NCI-H2081 treated with DMSO at 0.1 percent for 48 hours (cell line): ENCODE results near the gene PHF1.

ENCODE experiments used
- DNase-seq: peaks from one replicate; lab custom pipeline; 2025; lab: John Stamatoyannopoulos, UW

The PHF1 gene

GRCh38 chr6:33431880-33432541, 21.2 kb downstream of the PHF1 start:
- DNase-seq: no peak

GRCh38 chr6:33432546-33432945, 21.7 kb downstream of the PHF1 start:
- no peak for DNase-seq

DNA sequence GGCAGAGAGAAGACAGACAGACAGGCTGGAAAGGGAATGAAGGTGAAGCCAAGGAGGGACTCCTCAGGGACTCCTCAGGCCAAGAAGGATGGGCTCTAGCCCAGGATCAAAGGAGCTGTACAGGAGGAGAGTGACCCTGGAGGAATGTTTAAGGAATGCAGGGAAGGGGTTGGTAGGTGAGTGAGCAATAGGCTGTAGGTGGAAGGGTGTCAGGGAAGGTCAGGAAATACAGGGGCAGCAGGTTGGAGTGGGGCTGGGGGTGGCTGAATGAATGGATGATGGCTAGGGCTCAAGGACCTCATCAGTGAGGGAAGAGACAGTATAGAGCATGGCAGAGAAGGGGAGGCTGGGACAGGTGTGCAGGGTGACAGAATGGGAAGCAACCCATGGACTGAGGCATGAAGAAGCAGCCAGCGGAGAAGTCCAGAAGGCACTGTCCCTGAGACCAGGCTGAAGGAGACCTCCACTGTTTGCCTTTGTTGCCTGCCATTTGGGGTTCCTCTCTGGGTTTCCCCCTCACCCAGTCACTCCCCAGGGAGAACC, 22.3 kb downstream of the PHF1 start:
- no peak for DNase-seq

DNA sequence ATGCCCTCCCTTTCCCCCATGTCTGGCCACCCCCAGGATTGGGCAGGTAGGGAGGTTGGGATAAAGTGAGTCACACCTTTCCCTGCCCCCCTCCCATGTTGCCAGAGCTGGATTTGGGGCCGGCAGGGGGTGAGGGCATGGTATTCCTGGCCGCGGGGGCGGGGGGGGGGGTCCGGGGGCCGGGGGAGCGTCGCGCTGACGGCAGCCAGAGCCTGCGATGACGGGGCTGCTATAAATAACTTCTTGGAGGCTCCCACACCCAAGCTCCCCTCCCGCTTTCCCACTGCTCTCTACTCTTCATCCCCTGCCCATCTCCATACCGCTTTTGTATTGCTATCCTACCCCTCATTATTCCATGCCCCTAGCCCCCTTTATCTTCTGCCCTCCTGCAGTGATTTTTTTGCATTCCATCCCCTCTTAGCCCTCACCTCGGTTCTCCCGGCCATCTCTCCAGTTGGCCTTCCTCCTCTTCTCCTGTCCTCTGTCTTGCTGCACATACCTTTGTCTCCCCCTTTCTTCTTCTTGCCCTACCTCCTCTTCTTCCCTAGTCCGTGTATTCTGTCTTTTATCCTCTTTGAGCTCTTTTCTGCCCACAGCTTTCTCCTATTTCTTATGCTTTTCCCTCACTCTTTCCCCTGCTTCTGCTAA, 22.9 kb downstream of the PHF1 start:
- no peak for DNase-seq

DNA sequence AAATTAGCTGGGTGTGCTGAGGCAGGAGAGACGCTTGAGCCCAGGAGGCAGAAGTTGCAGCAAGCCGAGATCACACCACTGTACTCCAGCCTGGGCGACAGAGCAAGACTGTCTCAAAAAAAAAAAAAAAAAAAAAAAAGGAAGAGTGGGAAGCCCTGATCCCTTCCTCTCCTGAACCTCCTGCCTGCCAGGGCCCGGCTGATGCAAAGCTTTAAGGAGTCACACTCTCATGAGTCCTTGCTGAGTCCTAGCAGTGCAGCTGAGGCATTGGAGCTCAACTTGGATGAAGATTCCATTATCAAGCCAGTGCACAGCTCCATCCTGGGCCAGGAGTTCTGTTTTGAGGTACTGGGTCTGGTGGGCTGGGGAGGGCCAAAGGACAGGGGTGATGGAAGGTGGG, 24.1 kb downstream of the PHF1 start:
- no peak for DNase-seq

- no peak for DNase-seq
Observed at GRCh38 chr6:33437666-33438065, 26.9 kb downstream of the PHF1 start.

DNA sequence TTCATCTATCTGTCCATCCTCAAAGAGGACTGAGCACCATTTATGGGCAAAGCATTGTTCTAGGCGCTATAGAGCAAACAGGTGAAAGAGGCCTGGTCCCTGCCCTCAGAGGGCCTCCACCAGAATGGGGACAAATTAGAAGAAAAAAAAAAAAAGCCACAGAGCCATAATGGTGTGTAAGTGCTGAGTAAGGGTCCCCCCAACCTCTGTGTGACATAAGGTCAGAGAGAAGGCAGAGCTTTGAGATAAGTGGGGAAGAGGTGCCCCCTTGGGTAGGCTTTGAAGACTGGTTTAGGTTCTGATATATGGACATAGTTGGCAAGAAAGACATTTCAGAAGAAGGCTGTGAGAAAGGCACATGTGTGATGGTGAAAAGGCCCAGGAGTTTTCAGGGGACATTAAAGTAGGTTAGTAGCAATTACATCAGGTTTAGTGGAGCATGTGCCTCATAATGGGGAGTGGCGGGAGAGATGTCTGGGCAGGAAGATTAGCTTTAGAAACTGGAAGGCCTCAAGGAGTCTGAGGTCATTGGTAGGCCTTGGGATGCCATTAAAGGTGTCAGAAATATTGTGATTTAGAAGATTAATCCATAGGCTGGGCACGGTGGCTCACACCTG, 28.3 kb downstream of the PHF1 start:
- no peak for DNase-seq

DNA sequence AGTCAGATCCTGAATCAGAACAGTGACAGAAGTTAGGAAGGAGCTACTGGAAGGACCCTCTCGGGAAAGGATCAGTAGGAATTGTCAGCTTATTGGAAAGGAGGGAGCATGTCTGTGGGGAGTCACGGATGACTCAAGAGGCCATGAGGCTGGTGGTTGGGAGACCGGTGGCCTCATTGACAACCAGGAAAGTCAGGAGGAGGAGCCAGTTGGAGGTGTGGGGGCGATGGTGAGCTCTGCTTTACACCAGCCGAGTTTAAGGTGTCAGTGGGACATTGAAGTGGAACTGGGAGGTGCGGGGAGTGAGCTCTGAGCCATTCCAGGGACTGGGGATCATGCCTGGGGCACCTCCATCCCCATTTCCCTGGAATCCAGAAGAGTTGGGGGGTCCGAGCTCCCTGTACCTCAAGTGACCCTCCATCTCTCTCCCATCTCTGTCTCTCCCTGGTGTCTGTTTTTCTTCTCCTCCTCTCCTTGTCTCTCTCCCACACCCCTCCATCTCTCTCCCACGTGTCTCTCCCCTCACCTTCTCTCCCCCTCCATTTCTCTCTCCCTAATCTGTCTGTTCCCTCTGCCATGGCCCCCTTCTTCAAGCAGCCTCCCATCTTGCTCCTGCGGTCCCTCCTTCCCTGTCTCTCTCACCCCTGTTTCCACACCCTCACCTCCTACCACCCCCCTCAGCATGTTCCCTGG, 29.3 kb downstream of the PHF1 start:
- no peak for DNase-seq

DNA sequence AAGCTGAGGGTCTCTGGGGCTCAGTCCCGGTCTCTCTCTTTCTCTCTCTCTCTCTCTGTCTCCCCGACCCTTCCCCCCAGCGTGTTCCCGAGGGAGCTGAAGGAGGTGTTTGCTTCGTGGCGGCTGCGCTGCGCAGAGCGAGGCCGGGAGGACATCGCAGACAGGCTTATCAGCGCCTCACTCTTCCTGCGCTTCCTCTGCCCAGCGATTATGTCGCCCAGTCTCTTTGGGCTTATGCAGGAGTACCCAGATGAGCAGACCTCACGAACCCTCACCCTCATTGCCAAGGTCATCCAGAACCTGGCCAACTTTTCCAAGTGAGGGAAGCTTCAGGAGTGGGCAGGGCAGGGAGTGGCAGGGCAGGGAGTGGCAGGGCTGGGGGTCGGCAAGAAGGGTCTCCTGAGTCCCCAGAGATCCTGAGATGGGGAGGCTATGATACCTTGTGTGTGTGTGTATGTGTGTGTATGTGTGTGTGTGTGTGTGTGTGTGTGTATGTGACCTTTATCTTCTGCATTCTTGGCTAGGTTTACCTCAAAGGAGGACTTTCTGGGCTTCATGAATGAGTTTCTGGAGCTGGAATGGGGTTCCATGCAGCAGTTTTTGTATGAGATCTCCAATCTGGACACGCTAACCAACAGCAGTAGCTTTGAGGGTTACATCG, 30.0 kb downstream of the PHF1 start:
- DNase-seq: no peak

DNA sequence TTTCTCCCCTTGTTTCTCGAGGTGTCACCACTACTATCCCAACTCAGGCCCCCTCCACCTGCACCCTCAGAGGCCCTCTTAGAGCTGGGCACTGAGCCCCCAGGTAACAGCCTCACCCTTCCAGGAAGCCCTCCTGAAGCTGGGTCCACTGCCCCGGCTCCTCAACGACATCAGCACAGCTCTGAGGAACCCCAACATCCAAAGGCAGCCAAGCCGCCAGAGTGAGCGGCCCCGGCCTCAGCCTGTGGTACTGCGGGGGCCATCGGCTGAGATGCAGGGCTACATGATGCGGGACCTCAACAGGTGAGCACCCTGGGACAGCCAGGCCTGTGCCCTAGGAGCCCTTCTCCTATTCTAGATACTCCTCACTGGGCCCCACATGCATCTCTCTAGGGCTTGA, 30.6 kb downstream of the PHF1 start:
- no peak for DNase-seq

DNA sequence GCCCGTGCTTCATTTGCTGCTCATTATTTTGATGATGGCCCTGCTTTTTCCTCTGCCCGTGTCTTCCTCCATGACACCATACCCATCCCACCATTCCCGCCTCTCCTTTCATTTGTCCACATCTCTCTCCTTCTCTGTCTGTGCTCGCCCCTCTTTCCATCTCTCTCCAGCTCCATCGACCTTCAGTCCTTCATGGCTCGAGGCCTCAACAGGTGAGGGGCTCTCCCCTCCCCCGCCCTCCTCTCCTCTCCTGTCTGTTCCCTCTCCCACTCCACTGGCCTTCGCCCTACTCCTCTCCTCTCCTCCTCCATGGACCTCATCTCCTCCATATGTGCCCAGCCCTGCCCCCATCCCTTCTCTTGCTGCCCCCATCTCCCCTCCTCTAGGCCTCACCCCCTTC, 31.5 kb downstream of the PHF1 start:
- DNase-seq: no peak

- DNase-seq: no peak
Observed at GRCh38 chr6:33443025-33443424, 32.2 kb downstream of the PHF1 start.

DNA sequence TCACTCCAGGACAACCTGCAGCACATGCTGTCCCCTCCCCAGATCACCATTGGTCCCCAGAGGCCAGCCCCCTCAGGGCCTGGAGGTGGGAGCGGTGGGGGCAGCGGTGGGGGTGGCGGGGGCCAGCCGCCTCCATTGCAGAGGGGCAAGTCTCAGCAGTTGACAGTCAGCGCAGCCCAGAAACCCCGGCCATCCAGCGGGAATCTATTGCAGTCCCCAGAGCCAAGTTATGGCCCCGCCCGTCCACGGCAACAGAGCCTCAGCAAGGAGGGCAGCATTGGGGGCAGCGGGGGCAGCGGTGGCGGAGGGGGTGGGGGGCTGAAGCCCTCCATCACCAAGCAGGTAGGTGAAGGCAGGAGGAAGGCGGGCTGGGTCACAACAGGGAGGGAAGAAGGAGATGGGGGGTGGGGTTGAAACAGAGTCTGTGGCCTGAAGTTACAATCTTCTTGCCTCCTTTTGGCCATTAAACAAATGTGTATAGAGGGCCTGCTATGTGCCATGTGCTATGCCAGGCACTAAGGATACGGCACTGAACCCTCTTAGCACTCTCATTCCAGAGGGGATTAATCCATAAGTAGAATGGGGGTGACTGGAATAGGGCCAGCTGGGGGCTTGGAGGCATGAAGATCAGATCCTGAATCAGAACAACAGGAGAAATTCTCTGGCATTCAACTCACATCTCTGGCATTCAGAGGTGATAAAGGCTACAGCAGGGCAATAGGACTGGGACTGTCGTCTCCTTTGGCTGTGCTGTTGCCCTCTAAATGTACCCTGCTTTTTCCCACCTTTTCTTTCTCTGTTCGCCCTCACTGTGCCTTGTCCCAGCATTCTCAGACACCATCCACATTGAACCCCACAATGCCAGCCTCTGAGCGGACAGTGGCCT, 33.0 kb downstream of the PHF1 start:
- DNase-seq: no peak

DNA sequence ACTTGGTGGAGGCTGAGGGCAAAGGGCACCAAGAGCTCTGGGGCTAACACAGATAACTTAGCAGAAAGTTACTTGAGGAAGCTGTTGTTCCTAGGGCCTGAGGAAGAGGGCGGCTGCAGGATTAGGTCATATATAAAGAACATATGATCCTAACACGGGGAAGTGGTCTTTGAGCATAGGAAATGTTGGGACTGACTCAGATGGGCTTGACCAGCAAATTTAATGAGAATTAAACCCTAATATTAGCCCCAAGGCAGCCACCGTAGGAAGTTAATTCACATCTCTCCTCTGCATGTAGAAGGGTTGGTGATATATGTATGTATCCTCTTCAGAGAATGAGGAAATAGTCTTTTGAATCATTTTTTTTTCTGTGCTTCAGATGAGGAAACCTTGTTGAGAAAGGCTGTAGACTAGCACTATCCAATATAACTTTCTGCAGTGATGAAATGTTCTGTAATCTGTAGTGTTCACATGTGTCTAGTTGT, 34.3 kb downstream of the PHF1 start:
- DNase-seq: no peak

DNA sequence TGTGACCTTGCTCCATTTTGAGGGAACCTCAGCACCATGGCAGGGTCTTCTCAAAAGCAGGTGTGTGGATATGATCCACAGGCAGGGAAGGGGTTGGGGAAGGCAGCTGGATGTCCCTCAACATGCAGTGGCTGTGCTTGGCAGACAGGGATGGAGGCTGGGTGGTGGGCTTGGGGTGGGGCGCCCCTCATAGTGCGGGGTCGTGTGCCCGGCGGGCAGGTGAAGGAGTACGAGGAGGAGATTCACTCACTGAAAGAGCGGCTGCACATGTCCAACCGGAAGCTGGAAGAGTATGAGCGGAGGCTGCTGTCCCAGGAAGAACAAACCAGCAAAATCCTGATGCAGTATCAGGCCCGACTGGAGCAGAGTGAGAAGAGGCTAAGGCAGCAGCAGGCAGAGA, 35.5 kb downstream of the PHF1 start:
- no peak for DNase-seq

DNA sequence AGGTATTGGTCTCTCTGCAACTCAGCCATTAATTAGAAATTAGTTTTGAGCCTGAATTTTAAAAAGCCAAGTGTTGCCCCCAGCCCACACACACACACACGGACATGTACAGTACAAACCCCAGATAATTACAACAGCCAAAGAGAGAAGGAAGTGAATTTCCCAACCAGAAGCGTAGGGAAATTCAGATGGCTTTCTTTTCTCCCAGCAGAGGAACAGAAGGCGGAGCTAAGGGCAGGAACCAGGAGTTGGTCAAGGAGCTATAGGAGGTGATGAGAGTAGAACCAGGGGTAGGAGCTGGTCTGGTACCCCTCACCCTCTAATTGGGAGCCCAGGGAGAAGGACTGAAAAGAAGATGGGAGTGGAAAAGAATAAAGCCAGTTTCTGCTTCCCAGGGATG, 39.6 kb downstream of the PHF1 start:
- DNase-seq: no peak

- DNase-seq: no peak
Observed at GRCh38 chr6:33451606-33452005, 40.8 kb downstream of the PHF1 start.

DNA sequence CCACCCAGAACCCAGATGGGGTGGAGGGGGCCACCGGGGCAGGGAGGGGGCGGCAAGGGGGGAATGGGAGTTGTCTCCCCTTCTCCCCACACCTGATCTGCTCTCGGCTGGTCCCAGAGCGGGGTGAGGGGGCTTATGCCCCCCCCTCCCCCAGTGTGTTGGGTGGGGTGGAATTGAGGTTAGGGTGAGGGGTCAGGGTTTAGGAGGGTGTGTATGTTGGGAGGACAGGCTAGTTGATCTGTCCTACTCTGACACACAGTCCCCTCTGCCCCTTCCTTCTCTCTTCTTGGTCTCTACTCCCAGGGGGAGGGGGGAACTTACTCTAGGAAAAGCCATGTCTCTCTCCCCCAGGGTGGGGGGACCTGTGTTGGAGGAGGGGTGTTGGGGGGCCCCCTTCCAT, 41.7 kb downstream of the PHF1 start:
- DNase-seq: no peak

- DNase-seq: no peak
Observed at GRCh38 chr6:33453393-33454008, 42.7 kb downstream of the PHF1 start.
